HG03175 (cell line): ENCODE results near the gene MADCAM1.

Experiments used
- ATAC-seq: cut with Tn5 transposase; IDR thresholded peaks from one replicate; pipeline ENCODE4 v1.9.1; 2021; ENCODE audit warnings: mild to moderate bottlenecking, moderate library complexity; ENCODE audit not compliant: unreplicated experiment

The MADCAM1 gene

DNA sequence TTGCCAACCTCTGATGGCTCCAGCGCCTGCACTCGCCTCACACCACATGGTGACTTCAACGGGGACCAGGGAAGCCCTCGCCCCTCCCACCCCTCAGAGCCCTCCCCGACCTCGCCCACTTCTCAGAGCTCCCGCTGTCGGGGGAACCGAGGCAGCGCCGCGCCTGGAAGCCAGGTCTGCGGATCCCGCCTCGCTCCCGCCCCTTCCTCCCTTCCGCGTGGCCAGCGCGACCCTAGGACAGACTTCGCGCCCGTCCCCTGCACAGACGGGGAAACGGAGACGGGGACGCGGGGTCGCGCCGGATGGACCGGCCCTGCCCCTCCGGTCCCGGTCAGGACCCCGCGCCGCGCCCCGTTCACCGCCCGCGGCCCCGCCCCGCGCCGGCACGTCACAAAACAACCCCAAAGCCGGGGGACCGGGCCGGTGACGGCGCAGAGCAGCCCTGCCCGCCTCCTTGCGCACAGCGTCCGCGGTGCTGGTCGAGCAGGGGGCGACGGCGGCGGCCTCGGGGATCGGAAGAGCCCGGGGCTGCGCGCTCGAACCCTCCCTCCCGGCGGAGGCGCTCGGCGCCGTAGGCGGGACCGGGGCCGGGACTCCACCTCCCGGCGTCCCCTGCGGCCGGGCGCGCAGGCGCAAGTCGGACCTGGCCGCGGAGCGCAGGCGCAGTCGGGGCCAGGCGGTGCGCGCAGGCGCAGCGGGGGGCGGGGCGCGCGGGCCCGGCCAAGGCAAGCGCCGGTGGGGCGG, 34.9 kb downstream of the MADCAM1 start:
- peak; percentile 65 for ATAC-seq

DNA sequence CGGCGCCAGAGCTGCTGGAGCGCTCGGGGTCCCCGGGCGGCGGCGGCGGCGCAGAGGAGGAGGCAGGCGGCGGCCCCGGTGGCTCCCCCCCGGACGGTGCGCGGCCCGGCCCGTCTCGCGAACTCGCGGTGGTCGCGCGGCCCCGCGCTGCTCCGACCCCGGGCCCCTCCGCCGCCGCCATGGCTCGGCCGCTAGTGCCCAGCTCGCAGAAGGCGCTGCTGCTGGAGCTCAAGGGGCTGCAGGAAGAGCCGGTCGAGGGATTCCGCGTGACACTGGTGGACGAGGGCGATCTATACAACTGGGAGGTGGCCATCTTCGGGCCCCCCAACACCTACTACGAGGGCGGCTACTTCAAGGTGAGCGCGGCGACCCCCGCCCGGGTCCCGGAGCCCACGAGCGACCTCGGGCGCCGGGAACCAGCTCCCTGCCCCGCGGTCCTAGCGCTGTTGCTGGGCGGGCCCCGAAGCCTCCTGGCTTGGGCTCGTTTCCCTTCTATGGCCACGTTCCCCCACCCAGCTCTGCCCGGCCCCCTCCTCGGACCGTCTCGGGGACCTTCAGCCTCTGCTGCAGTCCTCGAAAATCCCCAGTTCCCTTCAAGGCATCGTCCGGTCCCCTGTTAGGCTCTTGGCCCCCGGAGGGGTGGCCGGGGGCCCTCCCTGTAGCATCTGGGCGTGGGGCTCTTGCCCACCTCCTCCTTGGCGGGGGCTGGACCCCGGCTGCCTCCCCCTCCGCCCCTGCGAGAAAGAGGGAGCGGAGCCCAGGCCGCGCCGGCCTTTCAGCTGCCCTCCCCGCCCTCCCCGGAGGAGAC, 35.7 kb downstream of the MADCAM1 start, which contains the start of gene CDC34:
Gene CDC34, plus strand, starts transcription at position 8 of the 808 bp plus-strand sequence. Its CDS starts 172 bp downstream, at position 180.
- peak; percentile 36 for ATAC-seq

GRCh38 chr19:532561-533363, 36.5 kb downstream of the MADCAM1 start:
- no peak for ATAC-seq

DNA sequence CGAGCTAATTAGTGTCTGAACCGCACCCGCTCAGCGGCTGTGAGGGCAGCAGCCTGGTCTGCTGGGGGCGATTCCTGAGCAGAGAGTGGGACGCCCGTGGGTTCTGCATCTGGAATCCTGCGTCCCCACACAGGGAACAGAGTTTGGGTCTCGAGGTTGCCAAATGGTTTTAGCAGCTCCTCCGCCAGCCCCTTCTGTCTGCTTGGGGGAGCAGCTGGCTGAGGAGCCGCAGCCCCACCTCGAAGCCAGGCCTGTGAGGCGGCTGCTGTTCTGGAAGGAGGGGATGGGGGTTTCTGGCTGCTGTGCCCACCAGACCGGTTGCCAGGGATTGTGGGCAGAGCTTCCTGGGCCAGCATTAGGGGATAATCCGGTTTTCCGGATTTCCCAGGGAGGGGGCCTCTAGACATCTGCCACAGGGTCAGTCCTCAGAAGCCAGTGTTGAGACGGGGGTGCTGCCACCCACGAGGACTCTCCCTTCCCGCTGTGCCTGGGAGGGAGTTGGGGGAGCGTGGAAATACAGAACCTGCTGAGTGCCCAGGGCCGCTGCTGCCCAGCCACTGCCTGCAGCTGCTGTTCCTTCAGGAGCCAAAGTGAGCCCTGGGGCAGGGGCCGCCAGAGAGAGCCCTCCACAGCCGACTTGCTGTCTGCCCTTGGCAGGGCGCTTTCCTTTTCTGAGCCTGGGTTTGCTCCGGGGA, 37.2 kb downstream of the MADCAM1 start:
- no peak for ATAC-seq

DNA sequence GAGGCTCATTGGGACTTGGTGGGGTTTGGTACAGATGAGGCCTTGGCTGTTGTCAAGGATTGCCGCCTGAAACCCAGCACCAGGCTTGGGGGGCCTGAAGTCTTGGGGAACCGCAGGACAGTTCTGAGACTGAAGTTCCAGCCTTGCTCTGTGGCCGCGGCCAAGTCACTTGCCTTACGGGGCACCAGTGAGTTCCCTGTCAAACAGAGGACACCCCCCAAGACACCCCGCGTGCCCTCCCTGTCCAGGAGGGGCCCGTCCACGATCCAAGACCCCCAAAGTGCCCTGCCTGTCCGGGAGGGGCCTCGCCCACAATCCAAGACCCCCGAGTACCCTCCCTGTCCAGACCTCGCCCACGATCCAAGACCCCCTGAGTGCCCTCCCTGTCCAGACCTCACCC, 37.8 kb downstream of the MADCAM1 start:
- no peak for ATAC-seq

DNA sequence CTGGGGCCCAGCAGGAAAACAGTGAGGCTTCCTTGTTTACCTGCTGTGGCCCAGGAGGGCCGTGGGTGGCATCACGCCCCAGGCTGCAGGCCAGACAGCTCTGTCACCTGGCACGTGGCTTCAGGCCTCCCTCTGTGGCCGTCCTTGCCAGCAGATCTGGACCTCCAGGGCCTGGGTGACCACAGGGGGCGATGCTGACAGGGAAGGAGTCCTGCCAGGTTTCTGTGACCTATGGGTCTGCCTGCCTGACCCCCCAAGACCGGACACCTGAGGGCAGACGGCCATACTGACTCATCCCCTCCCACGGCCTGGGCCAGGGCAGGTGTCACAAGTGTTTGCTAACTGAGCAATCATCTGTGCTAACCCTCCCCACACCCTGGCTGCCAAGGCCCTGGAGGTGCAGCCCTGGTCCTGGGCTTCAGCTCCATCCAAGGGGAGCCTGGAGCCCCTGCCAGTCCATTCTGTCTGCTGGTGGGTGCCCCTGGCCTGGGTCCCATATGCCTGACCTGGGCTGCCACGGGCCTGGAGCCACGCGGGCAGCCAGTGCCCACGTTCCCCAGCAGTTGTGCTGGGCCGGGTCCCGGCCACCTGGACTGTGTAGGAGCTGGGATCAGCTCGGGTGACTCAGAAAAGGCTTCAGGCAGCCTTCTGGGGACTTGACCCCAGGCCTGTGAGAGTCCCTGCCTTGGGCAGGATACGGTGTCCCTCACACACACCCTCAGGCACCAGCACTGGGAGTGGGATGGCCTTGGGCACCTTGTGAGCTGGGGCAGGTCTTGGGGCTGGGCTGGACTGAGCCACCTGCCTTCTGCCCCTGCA, 38.9 kb downstream of the MADCAM1 start:
- no peak for ATAC-seq

- no peak for ATAC-seq
These were observed 40.0 kb downstream of the MADCAM1 start for GRCh38 chr19:536031-536880.

GRCh38 chr19:536881-537404, 40.7 kb downstream of the MADCAM1 start:
- ATAC-seq, result no peak

DNA sequence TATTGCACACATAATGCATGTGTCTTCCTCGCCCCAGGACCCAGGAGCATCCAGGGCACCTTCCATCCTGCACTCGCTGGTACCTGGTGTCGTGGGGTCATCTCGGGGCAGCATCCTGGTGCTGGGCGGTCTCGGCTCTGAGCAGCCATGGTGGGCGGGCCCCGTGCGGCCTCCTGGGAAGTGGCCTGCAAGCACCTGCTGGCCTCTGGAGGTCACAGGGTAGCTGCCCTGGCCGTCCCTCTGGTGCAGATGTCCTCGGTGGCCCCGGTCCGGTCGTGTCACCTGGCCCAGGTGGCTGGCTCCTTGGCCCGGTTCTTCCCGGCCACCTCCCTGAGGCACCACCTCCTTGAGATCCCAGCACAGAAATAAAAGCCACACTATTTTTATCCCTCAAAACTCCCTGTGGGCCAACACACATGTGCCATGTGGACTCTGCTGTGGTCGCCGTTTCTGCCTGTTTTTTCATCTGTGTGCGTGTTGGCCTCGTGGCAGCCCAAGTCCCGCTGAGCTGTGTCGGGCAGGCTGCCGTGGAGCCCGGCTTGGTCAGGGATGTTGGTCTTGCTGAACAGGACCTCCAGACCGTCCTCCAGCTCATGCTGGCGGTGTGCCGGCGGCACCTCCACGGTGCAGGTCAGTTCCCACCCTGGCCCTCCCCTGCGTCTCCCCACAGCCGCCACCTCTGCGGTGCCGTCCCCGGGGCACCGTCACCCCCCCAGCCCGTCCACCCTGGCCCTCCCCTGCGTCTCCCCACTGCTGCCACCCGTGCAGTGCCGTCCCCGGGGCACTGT, 42.5 kb downstream of the MADCAM1 start:
- ATAC-seq, result no peak

- no peak for ATAC-seq
These were observed 43.2 kb downstream of the MADCAM1 start for GRCh38 chr19:539429-540030.

DNA sequence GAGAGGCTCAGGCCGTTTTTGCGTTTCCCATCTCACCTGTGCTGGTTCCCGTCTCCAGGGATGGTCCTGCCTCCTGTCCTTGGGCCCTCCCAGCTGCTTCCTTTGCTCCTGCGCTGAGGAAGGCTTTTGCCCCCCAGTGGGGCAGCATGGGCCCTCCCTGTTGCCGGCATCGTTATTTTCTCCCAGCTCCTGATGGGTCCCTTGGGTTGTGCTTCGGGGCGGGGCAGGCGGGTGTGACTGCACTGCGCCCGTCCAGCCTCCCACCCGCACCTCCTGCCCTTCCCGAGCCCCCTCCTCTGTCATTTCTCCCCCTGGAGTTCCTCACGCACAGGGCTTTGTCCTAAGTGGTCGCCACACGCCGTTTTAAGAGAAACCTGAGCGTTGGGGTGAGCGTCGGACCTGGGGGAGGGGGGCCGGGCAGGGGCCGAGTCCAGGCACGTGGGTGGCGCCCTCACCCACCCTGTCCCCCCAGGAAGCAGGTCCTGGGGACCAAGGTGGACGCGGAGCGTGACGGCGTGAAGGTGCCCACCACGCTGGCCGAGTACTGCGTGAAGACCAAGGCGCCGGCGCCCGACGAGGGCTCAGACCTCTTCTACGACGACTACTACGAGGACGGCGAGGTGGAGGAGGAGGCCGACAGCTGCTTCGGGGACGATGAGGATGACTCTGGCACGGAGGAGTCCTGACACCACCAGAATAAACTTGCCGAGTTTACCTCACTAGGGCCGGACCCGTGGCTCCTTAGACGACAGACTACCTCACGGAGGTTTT, 44.8 kb downstream of the MADCAM1 start:
- no peak for ATAC-seq

DNA sequence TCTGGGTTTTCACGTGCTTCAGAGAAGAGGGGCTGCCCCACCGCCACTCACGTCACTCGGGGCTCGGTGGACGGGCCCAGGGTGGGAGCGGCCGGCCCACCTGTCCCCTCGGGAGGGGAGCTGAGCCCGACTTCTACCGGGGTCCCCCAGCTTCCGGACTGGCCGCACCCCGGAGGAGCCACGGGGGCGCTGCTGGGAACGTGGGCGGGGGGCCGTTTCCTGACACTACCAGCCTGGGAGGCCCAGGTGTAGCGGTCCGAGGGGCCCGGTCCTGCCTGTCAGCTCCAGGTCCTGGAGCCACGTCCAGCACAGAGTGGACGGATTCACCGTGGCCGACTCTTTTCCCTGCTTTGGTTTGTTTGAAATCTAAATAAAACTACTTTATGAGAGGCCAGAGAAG, 45.4 kb downstream of the MADCAM1 start:
- no peak for ATAC-seq

- no peak for ATAC-seq
These were observed 46.0 kb downstream of the MADCAM1 start for GRCh38 chr19:542173-542866.

- no peak for ATAC-seq
These were observed 47.8 kb downstream of the MADCAM1 start, which contains the start of gene GZMM for GRCh38 chr19:543910-544608. GZMM (plus strand) TSS chr19:544053; CDS start chr19:544072, 19 bp downstream.

DNA sequence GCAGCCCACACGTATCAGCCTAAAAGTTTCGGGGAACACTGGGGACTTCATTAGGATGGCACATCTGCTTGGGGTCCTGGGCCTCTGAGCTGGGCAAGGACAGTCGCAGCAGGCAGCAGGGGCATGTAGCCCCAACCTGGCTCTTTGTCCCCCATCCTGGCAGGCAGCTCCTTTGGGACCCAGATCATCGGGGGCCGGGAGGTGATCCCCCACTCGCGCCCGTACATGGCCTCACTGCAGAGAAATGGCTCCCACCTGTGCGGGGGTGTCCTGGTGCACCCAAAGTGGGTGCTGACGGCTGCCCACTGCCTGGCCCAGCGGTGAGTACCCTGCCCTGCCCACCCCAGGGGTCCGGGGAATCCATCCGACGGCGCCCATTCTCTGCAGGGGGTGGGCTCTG, 50.8 kb downstream of the MADCAM1 start:
- no peak for ATAC-seq
